Tibial artery (tissue), 4 donors: Measurements from ENCODE around the gene TTLL5.

Experiments
- DNase-seq, 2 donors: peaks; one replicate each; pipeline ENCODE4 v3.0.0-alpha.2; 2019
- H3K27ac ChIP-seq, 2 donors: fragments of 200-600 bp; sonication (generic) in 1 of 2; 1 replicate in 1 of 2; 2 replicates in 1 of 2; pipeline ENCODE4 v1.5.1; 2018 to 2019; ENCODE audit warnings: mild to moderate bottlenecking in 1 of 2
- H3K27me3 ChIP-seq, 2 donors: fragments of 200-600 bp; sonication (generic) in 1 of 2; one replicate each; pipeline versions ENCODE4 v1.5.1 to v1.6.0; 2016 to 2019
- H3K36me3 ChIP-seq, 3 donors: fragments of 200-600 bp; sonication (generic) in 2 of 3; one replicate each; pipeline ENCODE4 v1.5.1; 2016 to 2019; ENCODE audit warnings: mild to moderate bottlenecking in 2 of 3
- H3K4me1 ChIP-seq, 4 donors: fragments of 200-600 bp; sonication (generic) in 2 of 4; 1 replicate in 3 of 4; 2 replicates in 1 of 4; pipeline ENCODE4 v1.5.1; 2016 to 2019
- H3K4me3 ChIP-seq, 2 donors: fragments of 200-600 bp; sonication (generic) in 1 of 2; 1 replicate in 1 of 2; 2 replicates in 1 of 2; pipeline ENCODE4 v1.5.1; 2018 to 2019; ENCODE audit warnings: mild to moderate bottlenecking in 2 of 2
- H3K9me3 ChIP-seq, 3 donors: fragments of 200-600 bp; sonication (generic) in 1 of 3; one replicate each; pipeline ENCODE4 v1.5.1; 2016 to 2019
- CTCF ChIP-seq, 2 experiments: fragments of 200-600 bp in 1 of 2; fragments of 450-650 bp in 1 of 2; IDR thresholded peaks; one replicate each; pipeline ENCODE4 v1.5.1; 2017 to 2019; ENCODE audit warnings: antibody characterized with exemption in 2 of 2, mild to moderate bottlenecking in 1 of 2, moderate library complexity in 1 of 2
- intact Hi-C: fragments of 100-400 bp; cut with DNase I; formaldehyde crosslinking; loops from one replicate; pipeline ENCODE4 v1.15.0; 2023; ENCODE audit warnings: low total_unique reads

The TTLL5 gene

DNA sequence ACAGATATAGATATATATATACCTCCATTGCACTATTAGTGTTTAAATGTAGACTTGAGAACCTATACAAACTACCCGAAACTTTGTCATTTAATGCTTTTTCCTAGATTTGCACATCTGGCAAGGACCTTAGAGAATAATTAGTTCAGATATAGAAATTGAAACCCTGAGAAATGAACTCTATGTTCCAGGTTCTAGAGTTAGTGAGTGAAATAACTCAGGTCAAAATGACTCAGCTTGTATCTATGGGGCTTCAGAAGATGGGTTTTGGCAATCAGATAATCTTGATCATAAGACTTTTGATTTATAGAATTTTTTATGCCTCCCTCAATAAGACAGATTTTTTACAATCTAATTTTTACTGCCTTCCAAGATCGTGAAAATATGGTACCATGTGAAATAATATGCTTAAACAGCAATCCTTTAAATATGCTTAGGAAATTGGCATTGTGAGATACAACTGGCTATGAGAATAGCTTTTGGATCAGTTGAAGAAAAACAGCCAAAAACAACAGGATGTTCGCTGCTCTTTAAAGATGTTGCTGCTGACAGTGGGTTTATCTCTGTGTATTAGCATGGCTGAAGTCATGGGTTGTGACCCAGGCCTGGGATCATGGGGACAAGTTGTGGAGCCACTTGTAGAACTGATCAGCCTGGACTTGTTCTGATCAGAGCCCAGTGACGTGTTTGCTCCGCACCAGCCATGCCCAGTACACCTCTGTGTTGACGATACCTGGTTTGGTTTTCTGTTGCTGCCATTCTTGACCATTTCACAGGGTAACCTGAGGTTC is 63.6 kb downstream of the TTLL5 start:
- peak overlapping the region in 1 of 2 donors; percentile 15 for H3K27ac ChIP-seq
- intact Hi-C loops: no loop called here
- no peak for DNase-seq
- H3K36me3 ChIP-seq: no peaks in the 10 kb centered on the region
- H3K27me3 ChIP-seq: no peaks in the 10 kb centered on the region
- TF ChIP-seq CTCF (IDR thresholded peaks at IDR 0.05): no peak
- no peaks in the 10 kb centered on the region for H3K9me3 ChIP-seq
- H3K4me1 ChIP-seq: peaks cover 0 to 18% (median 11%) of the 10 kb centered on the region in 4 donors
- no peak overlapping the region for H3K4me3 ChIP-seq

DNA sequence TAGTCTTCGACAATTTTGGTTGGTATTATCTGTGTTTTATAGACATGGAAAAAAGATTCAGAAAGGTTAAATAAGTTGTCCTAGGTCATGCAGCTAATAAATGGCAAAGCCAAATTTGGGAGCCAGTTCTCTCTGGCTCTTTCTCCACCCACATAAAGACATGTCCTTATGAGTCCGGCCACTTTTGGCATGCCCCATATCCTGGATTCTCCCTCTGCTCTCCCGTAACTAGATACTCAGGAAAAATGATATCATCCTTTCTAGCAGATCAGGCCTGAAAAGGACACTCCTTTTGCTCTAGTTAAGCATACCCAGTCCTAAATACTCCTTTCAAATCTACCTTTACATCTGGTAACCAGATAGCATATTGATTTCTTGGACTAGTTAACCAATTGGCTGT is 64.4 kb downstream of the TTLL5 start:
- Histone ChIP-seq H3K9me3 (no peaks in the 10 kb centered on the region), H3K4me1 (peaks cover 0 to 12% (median 6%) of the 10 kb centered on the region in 4 donors), H3K36me3 (no peaks in the 10 kb centered on the region), H3K4me3 (no peak overlapping the region), H3K27ac (peak overlapping the region in 1 of 2 donors; percentile 15), H3K27me3 (no peaks in the 10 kb centered on the region)
- TF ChIP-seq CTCF (IDR thresholded peaks at IDR 0.05): no peak
- DNase-seq: peak in 1 of 2 donors; percentile 53
- intact Hi-C loops: no loop called here

- intact Hi-C loops: no loop called here
- no peak for TF ChIP-seq CTCF (IDR thresholded peaks at IDR 0.05)
- H3K27ac ChIP-seq: no peak overlapping the region
Observed at GRCh38 chr14:75726321-75726720, 65.3 kb downstream of the TTLL5 start.

DNA sequence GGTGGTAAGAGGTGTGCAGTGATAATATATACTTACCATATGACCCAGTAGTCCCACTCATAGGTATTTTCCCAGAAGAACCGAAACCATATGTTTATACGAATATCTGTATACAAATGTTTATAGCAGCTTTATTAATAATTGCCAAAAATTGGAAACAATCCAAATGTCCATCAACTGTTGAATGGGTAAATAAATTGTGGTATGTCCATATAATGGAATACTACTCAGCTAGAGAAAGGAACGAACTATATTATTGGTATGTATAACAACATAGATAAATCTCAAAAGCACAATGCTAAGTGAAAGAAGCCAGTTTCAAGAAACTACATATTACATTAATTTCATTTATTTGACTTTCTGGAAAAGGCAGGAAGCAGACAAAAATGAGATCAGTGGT is 66.1 kb downstream of the TTLL5 start:
- H3K4me1 ChIP-seq: peaks cover 0 to 2% (median 0%) of the 10 kb centered on the region in 4 donors

More at GRCh38 chr14:75726321-75726720, 65.3 kb downstream of the TTLL5 start:
- H3K27me3 ChIP-seq: no peaks in the 10 kb centered on the region
- DNase-seq: no peak
- no peaks in the 10 kb centered on the region for H3K36me3 ChIP-seq
- no peaks in the 10 kb centered on the region for H3K9me3 ChIP-seq
- H3K4me1 ChIP-seq: peaks cover 0 to 4% (median under 1%) of the 10 kb centered on the region in 4 donors
- no peak overlapping the region for H3K4me3 ChIP-seq

DNA sequence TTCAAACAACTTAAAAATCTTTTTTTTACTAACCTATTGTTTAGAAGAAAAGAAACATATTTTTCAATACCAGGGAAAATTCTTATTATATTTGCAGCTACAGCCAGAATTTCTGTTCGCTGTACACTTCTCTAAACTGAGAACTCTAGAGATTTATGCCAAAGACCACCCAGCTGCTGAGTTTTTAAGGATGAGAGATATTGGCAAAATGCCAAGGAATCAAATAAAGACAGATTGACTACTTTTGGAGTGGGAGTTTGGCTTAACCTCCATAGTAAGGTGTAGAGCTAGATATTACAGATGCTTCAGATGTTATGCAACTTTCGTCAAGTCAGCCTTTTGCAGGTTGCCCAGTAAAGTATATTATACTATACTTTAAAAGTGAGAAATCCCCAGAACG is 71.8 kb downstream of the TTLL5 start:
- peaks cover 0 to 15% (median 0%) of the 10 kb centered on the region in 3 donors for H3K36me3 ChIP-seq
- H3K27me3 ChIP-seq: no peaks in the 10 kb centered on the region
- H3K27ac ChIP-seq: no peak overlapping the region
- no peaks in the 10 kb centered on the region for H3K9me3 ChIP-seq
- intact Hi-C loops: no loop called here
- H3K4me1 ChIP-seq: peaks cover 0 to 16% (median 10%) of the 10 kb centered on the region in 4 donors
- DNase-seq: no peak
- no peak for TF ChIP-seq CTCF (IDR thresholded peaks at IDR 0.05)
- no peak overlapping the region for H3K4me3 ChIP-seq

More for the DNA sequence above, 66.1 kb downstream of the TTLL5 start:
- TF ChIP-seq CTCF (IDR thresholded peaks at IDR 0.05): no peak
- Histone ChIP-seq H3K4me3 (no peak overlapping the region), H3K27me3 (no peaks in the 10 kb centered on the region), H3K36me3 (no peaks in the 10 kb centered on the region), H3K27ac (no peak overlapping the region), H3K9me3 (no peaks in the 10 kb centered on the region)
- intact Hi-C loops: no loop called here
- no peak for DNase-seq
